HL-60 (cell line): ENCODE data around the gene CPVL.

ENCODE experiments used
- POLR2AphosphoS5 ChIP-seq: IDR thresholded peaks from 2 replicates; pipeline ENCODE4 v1.6.1; 2012; ENCODE audit warnings: low read depth
- REST ChIP-seq: IDR thresholded peaks from 2 replicates; pipeline ENCODE4 v1.6.1; 2012; ENCODE audit warnings: low read depth; ENCODE audit not compliant: insufficient replicate concordance
- TF ChIP-seq, protein P1 (sequence below): IDR thresholded peaks from one replicate; pipeline ENCODE4 v1.5.1; 2011; ENCODE audit warnings: low read length, control low read depth, inconsistent platforms; ENCODE audit not compliant: insufficient read depth

GRCh38 chr7:29096446-29096730 lies 49.9 kb downstream of the CPVL start:
- TF ChIP-seq, protein P1, sequence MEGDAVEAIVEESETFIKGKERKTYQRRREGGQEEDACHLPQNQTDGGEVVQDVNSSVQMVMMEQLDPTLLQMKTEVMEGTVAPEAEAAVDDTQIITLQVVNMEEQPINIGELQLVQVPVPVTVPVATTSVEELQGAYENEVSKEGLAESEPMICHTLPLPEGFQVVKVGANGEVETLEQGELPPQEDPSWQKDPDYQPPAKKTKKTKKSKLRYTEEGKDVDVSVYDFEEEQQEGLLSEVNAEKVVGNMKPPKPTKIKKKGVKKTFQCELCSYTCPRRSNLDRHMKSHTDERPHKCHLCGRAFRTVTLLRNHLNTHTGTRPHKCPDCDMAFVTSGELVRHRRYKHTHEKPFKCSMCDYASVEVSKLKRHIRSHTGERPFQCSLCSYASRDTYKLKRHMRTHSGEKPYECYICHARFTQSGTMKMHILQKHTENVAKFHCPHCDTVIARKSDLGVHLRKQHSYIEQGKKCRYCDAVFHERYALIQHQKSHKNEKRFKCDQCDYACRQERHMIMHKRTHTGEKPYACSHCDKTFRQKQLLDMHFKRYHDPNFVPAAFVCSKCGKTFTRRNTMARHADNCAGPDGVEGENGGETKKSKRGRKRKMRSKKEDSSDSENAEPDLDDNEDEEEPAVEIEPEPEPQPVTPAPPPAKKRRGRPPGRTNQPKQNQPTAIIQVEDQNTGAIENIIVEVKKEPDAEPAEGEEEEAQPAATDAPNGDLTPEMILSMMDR: no peak
- TF ChIP-seq POLR2AphosphoS5 (no peak), REST (no peak)
